UCSD-AML1 (cell line): ENCODE data around the gene GFOD2.
A peak's percentile ranks its signal among the peaks of the same experiment; 100 is the strongest.

Source experiments
- DNase-seq: peaks from one replicate; lab custom pipeline; 2025; ENCODE audit not compliant: unreplicated experiment; lab: John Stamatoyannopoulos, UW

Gene GFOD2

DNA sequence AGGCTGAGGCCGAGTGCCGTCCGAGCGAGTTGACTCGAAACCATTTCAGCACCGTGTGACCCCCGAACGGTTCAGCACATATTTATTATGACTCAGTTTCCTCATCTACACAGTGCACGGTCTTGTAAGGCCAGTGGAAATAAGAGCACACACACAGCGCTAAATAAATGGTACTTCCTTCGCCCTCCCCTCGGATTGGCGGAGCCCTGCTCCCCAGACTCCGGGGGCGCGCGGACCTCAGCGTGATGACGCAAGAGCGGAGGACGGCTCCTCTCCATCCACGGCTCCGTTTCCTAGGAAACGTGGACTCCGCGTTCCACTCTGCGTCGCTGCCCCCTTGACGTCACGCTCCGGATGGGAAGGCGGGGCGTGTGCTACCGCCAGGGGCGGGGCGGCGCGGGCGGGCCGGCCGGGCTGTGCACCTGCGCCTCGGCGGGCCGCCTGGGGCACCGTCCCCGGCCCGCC, 58.5 kb downstream of the GFOD2 start, which contains the start of gene PARD6A:
PARD6A (plus strand) TSS at position 397 of the 465 bp plus-strand sequence. CDS start 79 bp downstream, outside the sequence.
- peak; percentile 95 for DNase-seq

DNA sequence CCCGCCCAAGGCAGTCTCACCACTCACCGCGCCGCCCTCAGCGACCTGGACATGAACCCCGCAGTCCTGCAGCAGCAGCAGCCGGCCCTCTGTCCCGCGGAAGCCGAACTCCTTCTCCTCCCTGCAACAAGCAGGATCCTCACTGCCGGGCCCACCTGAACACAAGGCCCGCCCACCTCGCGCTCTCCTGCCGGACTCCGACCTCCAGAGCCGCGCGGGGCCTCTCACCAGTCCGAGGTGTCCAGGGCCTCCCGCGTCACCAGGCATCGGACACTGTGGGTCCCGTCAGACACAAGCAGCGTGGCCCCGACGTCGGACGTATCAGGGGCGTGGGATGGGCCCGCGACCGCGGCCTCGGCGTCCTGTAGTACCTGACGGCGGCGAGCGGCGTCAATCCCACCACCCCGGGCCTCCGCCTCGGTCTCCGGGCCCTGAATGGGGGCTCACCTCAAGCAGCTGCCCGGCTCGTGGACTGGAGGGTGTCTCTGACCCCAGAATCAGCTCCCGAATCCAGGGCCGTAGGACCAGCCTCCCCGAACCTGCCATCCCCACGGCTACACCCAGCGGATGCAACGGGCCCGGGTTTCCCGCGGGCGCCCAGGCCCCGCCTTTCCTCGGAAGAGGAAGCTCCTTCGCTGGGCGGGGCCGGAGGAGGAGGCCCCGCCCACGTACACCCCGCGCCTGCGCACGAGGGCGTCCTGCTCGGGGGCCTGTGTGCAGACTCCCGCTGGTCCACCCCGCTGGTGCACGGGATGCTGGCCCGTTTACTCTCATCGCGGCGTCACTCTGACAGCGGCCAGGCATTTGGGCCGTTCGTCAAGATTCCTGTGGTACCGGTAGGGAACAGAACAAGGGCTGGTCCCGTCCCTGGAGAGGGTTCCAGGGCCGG, 59.2 kb downstream of the GFOD2 start, which contains the start of gene ACD:
ACD (minus strand) TSS at position 586 of the 889 bp plus-strand sequence; CDS start at position 546, 40 bp downstream.
- DNase-seq: peak; percentile 95

DNA sequence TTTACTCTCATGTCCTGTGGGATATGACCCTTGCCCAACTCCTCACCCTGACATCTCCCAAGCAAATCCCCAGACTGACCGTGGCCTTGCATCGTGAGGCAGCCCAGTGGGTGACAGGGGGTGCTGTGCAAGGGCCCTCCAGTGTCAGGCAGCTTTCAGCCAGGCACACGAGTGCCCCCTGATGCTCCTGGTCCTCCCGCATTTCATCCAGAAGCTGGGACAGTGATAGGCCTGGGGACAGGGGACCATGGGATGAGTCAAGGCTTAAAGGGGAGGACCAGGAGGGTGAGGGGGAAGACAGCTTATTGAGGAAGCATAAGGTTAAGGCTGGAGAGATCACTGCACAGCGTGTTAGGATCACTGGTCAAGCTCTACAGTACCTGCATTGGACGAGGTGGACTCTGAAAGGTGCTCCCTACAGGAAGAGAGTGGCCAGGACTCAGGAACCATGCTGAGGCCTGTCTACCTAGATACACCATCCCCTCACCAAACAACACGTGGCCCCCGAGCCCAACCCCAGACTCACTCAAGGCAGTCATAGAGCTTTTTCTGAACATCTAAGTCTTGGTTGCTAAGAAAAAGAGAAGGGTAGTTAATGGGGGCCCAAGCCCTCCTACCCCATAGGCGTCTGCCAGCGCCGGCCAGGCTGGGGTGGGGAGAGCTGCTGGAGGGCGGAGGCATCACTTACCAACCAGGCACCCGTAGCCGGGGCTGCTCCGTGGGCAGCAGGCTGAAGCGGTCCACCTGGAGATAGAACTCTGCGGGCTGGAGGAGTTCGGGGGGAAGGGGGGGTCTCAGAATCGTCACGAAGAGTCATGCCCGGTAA, 60.1 kb downstream of the GFOD2 start:
- DNase-seq: no peak

DNA sequence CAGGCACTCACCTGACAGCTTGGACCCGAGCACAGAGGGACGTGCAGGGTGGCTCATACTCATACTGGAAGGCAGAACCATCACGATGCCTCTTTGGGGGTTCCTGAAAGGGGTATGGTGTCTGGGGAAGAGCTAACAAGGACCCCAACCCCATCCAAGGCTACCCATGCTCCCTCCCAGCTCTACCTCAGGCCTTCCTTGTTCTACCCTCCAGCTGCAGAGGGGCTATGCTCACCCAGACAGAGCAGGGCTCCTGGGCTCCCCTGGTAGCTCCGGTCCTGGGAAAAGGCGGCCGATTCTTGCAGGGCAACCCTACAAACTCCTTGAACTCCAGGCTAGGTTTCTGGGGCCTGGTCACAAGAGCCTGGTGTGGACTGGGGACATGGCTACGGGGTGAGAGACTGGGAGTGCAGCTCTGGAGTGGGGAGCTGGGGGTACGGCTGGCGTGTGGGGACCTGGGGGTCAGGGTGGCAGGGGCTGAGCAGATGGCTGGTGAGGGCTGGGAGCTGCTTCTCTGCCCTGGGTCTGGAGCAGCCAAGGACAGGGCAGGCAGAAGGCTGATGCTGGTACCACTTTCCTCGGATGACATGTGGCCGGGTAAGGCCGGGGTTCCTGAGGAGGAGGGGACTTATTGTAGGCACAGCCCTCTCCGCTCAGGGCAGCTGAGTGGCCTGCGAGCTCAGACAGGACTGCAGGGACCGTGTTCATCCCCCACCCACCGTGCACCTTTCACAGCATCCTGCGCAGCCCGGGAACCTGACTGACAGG, 61.2 kb downstream of the GFOD2 start:
- no peak for DNase-seq

DNA sequence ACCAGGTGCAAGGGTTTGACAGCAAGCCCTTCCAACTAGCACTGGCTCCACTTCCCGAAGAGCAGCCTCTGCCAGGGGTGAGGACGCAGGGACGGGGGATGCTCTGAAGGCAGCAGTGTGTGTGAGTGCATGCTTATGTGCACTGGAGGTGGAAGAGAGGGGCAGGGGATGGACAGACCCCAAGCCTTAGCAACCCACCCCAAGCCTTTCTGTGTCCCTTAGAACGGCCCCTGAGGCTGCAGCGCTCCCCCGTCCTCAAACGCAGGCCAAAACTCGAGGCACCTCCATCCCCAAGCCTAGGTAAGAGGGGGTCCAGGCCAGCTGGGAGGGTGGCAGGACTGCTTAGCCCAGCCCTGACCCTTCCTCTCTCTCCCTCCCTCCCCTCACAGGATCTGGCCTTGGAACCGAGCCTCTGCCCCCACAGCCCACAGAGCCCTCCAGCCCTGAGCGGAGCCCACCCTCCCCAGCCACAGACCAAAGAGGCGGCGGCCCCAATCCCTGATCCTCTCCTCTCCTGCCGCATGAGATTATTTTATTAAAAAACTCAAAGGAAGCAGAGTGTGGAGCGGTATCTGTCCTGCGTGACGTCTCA, 62.0 kb downstream of the GFOD2 start:
- no peak for DNase-seq

DNA sequence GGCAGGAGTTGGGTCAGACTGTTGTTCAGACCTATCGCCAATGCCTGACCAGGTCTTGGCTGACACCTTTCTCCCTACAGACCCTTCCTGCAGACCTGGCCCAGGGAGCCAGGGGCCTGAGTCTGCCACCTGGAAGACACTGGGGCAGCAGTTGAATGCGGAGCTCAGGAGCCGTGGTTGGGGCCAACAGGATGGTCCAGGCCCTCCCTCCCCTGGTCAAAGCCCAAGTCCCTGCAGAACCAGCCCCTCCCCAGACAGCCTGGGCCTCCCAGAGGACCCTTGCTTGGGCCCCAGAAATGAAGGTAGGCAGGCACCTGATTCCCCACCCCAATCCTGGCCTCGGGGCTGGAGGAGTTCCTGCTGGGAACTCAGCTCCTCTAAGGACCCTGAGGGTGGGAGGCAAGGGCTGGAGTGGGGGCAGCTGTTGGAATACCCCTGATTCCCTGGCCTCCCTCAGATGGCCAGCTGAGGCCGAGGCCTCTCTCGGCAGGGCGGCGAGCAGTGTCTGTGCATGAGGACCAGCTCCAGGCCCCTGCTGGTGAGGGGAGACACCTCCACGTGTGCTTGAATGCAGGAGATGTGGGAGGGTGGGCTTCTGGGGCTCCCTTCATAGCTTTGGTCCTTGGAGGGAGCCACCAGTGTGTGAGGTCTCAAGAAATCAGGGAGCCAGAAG, 62.6 kb downstream of the GFOD2 start:
- DNase-seq: no peak

DNA sequence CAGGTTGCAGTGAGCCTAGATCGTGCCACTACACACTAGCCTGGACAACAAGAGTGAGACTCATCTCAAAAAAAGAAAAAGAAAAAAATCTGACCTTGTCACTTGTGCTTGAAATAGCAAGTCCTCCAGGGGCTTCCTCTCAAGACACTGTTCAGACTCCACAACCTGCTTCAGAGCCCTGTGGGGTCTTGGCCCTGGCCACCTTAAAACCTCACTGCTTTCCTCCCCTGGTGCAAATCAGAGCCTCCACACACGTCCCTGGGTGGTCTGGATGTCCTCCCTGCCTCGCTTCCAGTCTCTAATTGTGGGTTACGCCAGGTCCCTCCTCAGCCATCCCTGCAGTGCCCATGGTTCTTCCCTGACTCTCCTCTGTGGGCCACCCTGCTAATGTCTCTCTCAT, 63.8 kb downstream of the GFOD2 start:
- no peak for DNase-seq

DNA sequence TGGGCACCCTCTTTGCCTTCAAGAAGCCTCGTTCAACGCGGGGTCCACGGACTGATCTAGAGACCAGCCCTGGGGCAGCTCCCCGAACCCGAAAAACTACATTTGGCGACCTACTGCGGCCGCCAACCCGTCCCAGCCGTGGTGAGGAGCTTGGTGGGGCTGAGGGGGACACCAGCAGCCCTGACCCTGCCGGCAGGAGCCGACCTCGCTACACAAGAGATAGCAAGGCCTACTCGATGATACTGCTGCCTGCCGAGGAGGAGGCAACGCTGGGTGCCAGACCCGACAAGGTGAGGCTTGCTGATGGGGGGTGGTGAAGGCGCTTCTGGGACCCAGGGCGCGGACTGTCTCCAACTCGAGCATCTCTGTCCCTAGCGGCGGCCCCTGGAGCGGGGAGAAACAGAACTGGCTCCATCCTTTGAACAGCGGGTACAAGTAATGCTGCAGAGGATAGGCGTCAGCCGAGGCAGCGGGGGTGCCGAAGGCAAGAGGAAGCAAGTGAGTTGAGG, 64.7 kb downstream of the GFOD2 start:
- no peak for DNase-seq

DNA sequence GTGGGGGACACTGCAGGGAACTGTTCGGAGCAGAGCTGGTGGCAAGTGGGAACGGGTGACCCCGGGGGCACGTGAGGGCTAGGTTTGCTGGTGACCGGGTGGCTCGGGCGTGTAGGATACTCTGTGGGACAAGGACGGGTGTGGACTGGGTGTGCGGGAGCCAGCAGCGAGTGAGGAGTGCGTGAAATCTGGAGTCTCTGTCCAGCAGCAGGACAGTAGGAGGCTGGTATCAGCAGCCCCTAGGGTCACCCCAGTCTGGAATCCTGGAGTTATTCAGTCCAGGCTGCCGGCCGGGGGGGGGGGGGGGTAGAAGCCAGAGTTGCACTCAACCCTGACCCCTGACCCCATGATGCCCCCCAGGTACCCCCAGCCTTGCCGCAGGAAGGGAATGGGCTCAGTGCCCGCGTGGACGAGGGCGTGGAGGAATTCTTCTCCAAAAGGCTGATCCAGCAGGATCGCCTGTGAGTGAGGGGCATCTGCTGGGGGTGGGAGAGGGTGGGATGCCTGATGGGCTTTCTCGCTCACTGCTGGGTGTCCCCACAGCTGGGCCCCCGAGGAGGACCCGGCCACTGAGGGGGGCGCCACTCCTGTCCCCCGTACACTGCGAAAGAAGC, 65.2 kb downstream of the GFOD2 start:
- DNase-seq: no peak

DNA sequence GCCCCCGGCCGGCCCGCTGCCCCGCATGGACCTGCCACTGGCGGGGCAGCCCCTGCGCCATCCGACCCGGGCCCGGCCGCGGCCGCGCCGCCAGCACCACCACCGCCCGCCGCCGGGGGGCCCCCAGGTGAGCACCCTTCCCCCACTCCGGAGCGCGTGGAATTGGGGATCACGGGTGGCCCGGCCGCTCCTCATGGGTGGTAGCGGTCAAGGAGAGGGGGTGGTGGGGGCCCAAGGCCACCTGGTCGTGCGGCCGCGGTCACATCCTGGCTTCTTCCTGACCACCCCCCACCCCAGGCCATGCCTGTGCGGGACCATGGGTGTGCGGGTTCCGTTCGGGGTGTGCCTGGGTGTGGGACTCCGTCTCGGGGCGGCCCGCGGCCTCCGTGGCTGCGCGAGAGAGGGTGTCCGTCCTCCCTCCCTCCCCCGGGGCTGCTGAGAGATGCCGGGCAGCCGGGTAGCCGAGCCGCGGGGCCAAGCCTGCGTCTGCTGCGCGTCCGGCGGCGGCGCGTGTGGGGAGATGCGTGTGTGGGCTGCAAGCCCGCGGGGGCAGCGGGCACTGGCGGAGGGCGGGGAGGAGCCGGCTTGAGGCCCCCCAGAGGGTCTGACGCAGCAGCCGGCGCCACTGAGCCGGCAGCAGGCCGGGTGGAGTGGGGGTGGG, 65.9 kb downstream of the GFOD2 start:
- DNase-seq: no peak

DNA sequence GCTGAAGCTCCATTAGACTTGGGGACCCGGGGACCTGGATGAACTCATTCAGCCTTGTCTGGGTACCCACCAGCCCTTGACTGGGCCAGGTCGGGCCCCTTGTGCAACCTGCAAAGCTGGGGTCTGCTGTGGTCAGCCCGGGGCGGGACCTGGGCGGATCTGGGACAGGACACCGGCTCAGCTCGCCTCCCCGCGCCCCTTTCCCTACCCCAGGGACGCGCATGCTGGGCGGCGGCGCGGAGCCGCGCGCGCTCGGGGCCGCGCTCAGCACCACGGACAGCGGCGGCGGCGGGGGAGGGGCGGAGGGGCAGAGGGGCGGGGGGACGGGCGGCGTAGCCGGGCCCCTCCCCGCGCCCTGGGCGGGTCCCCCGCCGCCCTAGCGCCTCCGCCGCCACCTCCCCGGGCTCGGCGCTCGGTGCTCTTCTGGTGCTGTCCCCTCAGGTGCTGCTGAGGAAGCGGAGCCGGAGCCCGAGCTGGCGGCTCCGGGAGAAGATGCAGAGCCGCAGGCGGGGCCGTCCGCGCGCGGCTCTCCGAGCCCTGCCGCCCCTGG, 66.5 kb downstream of the GFOD2 start:
- no peak for DNase-seq

DNA sequence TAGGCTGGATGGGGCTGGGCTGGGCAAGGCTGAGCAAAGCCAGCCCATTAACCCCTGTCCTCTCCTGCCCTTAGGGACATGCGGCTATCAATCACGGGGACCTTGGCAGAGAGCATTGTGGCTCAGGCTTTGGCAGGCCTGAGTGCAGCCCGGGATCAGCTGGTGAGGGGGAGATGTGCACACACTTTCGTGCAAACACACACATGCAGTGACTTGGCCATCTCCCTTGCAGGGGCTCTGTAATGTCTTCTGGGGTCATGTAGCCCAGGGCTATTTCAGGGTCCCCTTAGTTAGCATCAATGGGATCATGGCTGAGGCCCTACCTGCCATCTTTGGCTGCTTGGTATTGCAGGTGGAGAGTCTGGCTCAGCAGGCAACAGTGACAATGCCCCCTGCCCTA, 67.3 kb downstream of the GFOD2 start:
- no peak for DNase-seq

DNA sequence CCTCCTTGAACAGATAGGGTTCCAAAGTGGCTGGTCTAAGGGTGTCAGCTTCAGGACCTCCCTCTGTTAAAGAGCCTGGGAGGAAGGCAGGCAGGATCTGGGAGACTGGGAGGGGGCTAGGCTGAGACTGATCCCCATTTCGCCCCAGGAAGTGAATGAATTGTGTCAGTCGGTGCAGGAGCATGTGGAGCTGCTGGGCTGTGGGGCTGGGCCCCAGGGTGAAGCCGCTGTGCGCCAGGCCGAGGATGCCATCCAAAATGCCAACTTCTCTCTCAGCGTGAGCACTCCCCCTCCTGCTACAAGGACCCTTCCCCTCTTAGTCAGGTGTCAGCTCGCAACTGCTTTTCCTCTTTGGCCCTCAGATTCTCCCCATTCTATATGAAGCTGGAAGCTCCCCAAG, 68.1 kb downstream of the GFOD2 start:
- DNase-seq: no peak

DNA sequence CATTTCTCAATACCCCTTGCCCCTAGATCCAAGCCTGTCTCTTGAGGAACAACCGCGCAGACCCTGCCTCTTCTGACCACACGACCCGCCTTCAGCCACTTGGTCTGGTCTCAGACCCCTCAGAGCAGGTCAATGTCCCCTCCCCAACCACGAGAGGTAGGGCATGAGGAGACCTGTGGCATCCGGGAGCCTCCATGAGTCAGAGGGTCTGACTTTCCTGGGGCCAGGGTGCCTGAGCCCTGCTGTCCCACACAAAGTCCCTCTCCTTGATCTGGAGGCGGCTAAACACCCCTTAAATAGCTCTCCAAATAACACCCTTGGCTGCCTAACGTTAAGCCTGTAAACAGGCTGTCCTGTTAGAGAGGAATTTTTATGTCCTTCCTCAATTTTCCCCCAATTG, 69.1 kb downstream of the GFOD2 start:
- DNase-seq: no peak

DNA sequence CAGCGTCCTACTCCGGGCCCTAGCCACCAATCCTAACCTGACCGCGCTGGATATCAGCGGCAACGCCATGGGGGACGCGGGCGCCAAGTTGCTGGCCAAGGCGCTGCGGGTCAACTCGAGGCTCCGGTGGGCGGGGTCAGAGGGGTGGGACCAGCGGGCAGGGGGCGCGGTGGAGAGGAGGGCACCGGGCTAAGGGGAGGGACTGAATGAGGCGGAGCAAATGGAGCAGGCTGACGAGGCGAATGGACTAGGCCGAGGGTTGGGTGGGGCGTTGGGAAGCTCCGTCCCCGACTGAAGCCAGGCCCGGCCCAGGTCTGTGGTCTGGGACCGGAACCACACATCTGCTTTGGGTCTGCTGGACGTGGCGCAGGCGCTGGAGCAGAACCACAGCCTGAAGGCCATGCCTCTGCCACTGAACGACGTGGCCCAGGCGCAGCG, 69.6 kb downstream of the GFOD2 start:
- DNase-seq: no peak

DNA sequence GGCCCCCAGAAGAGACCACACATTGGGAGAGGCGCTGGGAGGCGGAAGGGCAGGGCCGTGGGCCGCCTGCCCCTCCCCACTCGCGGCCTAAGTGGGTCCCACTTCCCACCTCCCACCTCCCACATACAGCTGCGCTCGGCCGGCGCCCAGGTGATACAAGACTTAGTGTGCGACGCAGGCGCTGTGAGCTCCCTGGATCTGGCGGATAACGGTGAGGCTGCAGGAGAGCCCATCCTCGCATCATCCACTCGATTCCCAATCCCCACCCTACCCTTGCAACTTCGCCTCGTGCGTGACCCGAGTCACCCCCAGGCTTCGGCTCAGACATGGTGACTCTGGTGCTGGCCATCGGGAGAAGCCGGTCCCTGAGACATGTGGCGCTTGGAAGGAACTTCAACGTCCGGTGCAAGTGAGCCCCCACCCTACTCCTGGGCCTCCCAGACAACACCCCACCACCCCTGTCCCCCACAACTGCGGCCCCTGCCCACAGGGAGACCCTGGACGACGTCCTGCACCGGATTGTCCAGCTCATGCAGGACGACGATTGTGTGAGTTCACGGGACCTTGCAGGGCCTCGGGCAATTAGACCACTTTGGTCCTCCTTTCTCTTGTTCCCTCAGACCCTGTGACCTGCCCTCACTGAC, 70.2 kb downstream of the GFOD2 start:
- DNase-seq: no peak

DNA sequence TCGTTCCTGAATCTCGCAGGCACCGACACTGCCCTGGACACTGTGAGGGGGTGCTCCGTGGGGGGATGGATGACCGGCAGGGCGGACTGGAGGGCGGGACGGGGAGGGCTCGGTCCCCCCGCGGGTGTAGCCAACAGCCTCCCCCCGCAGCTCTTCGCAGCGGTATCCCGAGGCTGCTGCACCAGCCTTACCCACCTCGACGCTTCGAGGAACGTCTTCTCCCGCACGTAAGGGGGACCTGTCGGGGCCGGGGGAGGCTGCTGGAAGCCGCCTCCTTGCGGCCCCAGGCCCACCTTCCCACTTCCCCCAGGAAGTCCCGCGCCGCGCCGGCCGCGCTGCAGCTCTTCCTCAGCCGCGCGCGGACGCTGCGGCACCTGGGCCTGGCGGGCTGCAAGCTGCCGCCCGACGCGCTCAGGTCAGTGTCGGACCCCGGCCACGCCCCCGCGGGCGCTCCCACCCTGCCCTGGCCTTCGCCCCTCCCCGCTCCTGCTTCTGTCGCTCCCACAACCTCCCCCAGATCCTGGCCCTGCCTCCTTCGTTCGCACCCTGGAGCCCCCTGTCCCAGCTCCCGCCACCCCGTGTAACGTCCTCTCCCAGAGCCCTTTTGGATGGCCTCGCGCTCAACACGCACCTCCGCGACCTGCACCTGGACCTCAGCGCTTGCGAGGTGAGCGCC, 70.9 kb downstream of the GFOD2 start:
- DNase-seq: no peak

DNA sequence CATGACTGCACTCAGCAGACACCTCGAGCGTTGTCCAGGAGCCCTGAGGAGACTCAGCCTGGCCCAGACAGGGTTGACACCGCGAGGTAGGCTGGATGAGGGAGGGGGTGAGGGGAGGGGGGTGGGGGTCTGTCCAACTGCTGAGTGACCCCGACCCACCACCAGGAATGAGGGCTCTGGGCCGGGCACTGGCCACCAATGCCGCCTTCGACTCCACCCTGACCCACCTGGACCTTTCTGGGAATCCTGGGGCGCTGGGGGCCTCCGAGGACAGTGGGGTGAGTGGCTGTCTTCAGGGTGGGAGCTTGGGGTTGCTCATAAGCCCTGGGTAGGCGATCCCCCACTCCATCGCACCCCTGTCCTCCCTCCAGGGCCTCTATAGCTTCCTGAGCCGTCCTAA, 71.4 kb downstream of the GFOD2 start:
- DNase-seq: no peak
